ENCODE measurements around the gene SPOCK1.

Gene SPOCK1

DNA sequence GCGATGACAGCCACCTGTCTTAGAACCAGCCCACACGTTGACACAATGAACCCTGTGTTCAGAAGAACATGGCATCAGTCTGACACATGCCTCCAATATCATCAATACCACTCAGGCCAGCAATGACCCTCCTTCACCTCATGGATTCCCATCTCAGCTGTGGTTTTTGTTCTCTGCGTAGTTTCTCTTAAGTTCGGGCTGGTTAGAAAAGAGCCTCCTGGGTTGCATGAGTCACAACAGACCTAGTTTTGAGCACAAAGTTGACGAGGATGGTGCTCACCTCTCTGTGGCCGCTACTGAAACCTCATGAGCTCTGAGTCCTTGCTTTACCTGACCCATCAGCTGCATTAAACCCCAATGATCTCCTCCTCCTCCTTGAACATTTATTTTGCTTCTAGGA lies 299.9 kb downstream of the SPOCK1 start:
- ChIA-PET POLR2A (no interaction called here), CTCF (no interaction called here)
- DNase-seq, result no peak
- Histone ChIP-seq H3K27ac (ENCODE audit: insufficient read depth in 1 of 2, low read depth in 1 of 2, low read length in 2 of 2, poor library complexity in 1 of 2, severe bottlenecking in 2 of 2) (no peak overlapping the region), H3K27me3 (replicated peaks in 2 of 5; ENCODE audit: control insufficient read depth in 4 of 5, insufficient read depth in 5 of 5, low read length in 4 of 5) (peaks cover 0 to 3% (median 0%) of the 10 kb centered on the region in 5 experiments), H3K9me3 (ENCODE audit: control extremely low read depth in 1 of 5, control insufficient read depth in 4 of 5, insufficient read depth in 2 of 5, low read depth in 1 of 5, low read length in 4 of 5) (no peaks in the 10 kb centered on the region), H3K4me1 (ENCODE audit: control extremely low read depth in 1 of 4, control insufficient read depth in 4 of 4, insufficient read depth in 4 of 4, low read length in 3 of 4) (no peaks in the 10 kb centered on the region), H3K36me3 (ENCODE audit: control insufficient read depth in 4 of 4, insufficient read depth in 4 of 4, low read length in 3 of 4) (no peaks in the 10 kb centered on the region), H3K4me3 (ENCODE audit: control insufficient read depth in 1 of 7, extremely low read depth in 1 of 7, insufficient read depth in 4 of 7, low read depth in 2 of 7, low read length in 6 of 7) (no peak overlapping the region)
- 99% methylated on average over 6 of the region's 6 CpGs for WGBS (ENCODE audit: insufficient coverage)

DNA sequence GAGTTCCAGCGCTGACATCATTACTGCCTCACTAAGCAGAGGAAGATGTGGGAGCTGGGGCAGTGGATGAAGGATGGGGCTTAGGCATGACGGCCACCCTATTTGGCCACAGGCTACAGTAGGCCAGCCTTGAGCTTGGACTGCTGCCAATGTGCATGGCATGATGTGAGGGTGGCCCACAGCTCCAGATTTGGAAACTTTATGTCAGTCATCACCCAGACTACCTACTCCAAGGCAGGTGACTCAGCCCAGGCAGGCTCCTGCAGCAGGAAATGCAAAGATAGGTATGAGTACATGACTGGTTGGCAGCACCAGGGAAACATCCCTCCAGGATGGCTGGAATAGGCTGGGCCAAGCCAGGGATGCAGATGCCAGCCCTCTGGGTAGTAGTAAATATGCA lies 303.6 kb downstream of the SPOCK1 start:
- ChIA-PET CTCF (interaction anchor here (0.7 kb wide), 1 partner anchor 15 kb away, joined by 3 read pairs; no protein-coding TSS in a partner anchor), POLR2A (no interaction called here)
- 100% methylated on average over 1 of the region's 2 CpGs for WGBS (ENCODE audit: insufficient coverage)

DNA sequence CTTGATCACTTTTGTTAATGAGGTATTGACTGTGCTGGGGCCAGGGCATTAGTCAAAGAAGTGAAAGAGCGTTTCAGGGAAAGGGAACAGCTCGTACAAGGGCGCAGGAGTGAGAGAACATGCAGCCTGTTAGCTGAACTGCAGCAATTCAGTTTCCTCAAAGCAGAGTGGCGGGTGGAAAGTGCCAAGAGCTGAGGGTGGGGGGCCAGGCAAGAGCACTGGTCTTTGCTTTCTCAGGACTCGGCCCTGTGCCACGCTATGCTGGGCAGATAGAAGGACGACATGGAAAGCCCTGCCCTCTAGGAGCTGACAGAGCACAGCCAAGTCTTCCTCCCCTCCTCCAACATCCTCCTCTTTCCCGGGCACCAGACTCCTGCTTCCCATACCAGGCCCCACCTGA lies 304.8 kb downstream of the SPOCK1 start:
- Histone ChIP-seq H3K27ac (ENCODE audit: insufficient read depth in 1 of 2, low read depth in 1 of 2, low read length in 2 of 2, poor library complexity in 1 of 2, severe bottlenecking in 2 of 2) (no peak overlapping the region), H3K4me1 (ENCODE audit: control extremely low read depth in 1 of 4, control insufficient read depth in 4 of 4, insufficient read depth in 4 of 4, low read length in 3 of 4) (no peaks in the 10 kb centered on the region), H3K4me3 (ENCODE audit: control insufficient read depth in 1 of 7, extremely low read depth in 1 of 7, insufficient read depth in 4 of 7, low read depth in 2 of 7, low read length in 6 of 7) (no peak overlapping the region), H3K27me3 (replicated peaks in 2 of 5; ENCODE audit: control insufficient read depth in 4 of 5, insufficient read depth in 5 of 5, low read length in 4 of 5) (peaks cover 0 to 3% (median 0%) of the 10 kb centered on the region in 5 experiments), H3K36me3 (ENCODE audit: control insufficient read depth in 4 of 4, insufficient read depth in 4 of 4, low read length in 3 of 4) (no peaks in the 10 kb centered on the region), H3K9me3 (ENCODE audit: control extremely low read depth in 1 of 5, control insufficient read depth in 4 of 5, insufficient read depth in 2 of 5, low read depth in 1 of 5, low read length in 4 of 5) (no peaks in the 10 kb centered on the region)
- POLR2A ChIA-PET, result no interaction called here
- CTCF ChIA-PET, result no interaction called here
- DNase-seq, result no peak
- 83% methylated on average over 7 of the region's 8 CpGs for WGBS (ENCODE audit: insufficient coverage)

More for the DNA sequence above, 303.6 kb downstream of the SPOCK1 start:
- Histone ChIP-seq H3K27ac (ENCODE audit: insufficient read depth in 1 of 2, low read depth in 1 of 2, low read length in 2 of 2, poor library complexity in 1 of 2, severe bottlenecking in 2 of 2) (no peak overlapping the region), H3K27me3 (replicated peaks in 2 of 5; ENCODE audit: control insufficient read depth in 4 of 5, insufficient read depth in 5 of 5, low read length in 4 of 5) (peaks cover 0 to 3% (median 0%) of the 10 kb centered on the region in 5 experiments), H3K9me3 (ENCODE audit: control extremely low read depth in 1 of 5, control insufficient read depth in 4 of 5, insufficient read depth in 2 of 5, low read depth in 1 of 5, low read length in 4 of 5) (no peaks in the 10 kb centered on the region), H3K36me3 (ENCODE audit: control insufficient read depth in 4 of 4, insufficient read depth in 4 of 4, low read length in 3 of 4) (no peaks in the 10 kb centered on the region), H3K4me1 (ENCODE audit: control extremely low read depth in 1 of 4, control insufficient read depth in 4 of 4, insufficient read depth in 4 of 4, low read length in 3 of 4) (no peaks in the 10 kb centered on the region), H3K4me3 (ENCODE audit: control insufficient read depth in 1 of 7, extremely low read depth in 1 of 7, insufficient read depth in 4 of 7, low read depth in 2 of 7, low read length in 6 of 7) (no peak overlapping the region)
- DNase-seq, result no peak

DNA sequence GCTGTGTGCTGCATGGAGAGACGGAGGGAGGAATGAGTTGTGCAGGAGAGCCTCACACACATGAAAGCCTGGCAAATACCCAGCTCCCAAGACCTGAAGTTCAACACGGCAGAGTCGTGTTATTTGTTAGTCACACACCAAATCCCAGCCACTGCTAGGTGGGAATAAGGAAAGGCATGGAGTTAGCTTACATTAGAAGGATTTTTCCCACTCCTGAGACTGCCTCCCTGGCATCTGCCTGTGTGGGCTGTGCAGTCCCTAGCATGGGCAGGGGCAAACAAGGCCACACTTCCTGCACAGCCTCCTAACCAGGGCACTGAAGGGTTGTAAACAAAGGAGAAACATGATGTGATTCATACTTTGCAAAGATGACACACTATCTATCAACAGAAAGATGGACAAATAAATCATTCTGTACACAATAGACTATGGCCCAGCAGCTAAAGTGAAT lies 306.8 kb downstream of the SPOCK1 start:
- no CpG with 5 or more reads among the region's 3 CpGs for WGBS (ENCODE audit: insufficient coverage)
- Histone ChIP-seq H3K4me3 (ENCODE audit: control insufficient read depth in 1 of 7, extremely low read depth in 1 of 7, insufficient read depth in 4 of 7, low read depth in 2 of 7, low read length in 6 of 7) (no peak overlapping the region), H3K36me3 (ENCODE audit: control insufficient read depth in 4 of 4, insufficient read depth in 4 of 4, low read length in 3 of 4) (no peaks in the 10 kb centered on the region), H3K27ac (ENCODE audit: insufficient read depth in 1 of 2, low read depth in 1 of 2, low read length in 2 of 2, poor library complexity in 1 of 2, severe bottlenecking in 2 of 2) (no peak overlapping the region), H3K4me1 (ENCODE audit: control extremely low read depth in 1 of 4, control insufficient read depth in 4 of 4, insufficient read depth in 4 of 4, low read length in 3 of 4) (no peaks in the 10 kb centered on the region), H3K9me3 (ENCODE audit: control extremely low read depth in 1 of 5, control insufficient read depth in 4 of 5, insufficient read depth in 2 of 5, low read depth in 1 of 5, low read length in 4 of 5) (no peaks in the 10 kb centered on the region), H3K27me3 (replicated peaks in 2 of 5; ENCODE audit: control insufficient read depth in 4 of 5, insufficient read depth in 5 of 5, low read length in 4 of 5) (peaks cover 0 to 3% (median 0%) of the 10 kb centered on the region in 5 experiments)
- CTCF ChIA-PET, result interaction anchor here (0.7 kb wide), 1 partner anchor 14 kb away, joined by 3 read pairs; no protein-coding TSS in a partner anchor
- POLR2A ChIA-PET, result no interaction called here
- no peak for DNase-seq

DNA sequence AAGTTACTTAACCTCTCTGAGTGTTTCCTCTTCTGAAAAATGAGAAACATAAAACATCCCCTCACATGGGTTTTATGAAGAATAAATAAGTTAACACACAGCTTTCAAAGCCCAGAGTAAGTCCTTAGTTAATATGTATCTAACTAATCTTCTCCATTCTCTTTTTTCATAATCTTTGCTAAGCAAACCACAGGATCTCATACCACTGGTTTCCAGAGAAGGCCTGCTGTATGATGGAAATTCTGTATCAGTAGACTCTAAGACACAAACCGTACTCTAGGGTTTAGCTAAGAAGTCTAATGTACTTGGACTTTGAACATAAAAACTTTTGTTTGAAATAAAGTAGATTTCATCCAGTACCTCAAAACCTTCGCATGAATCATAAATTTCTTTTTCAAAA lies 307.9 kb downstream of the SPOCK1 start:
- CTCF ChIA-PET, result no interaction called here
- Histone ChIP-seq H3K4me1 (ENCODE audit: control extremely low read depth in 1 of 4, control insufficient read depth in 4 of 4, insufficient read depth in 4 of 4, low read length in 3 of 4) (no peaks in the 10 kb centered on the region), H3K27ac (ENCODE audit: insufficient read depth in 1 of 2, low read depth in 1 of 2, low read length in 2 of 2, poor library complexity in 1 of 2, severe bottlenecking in 2 of 2) (no peak overlapping the region), H3K36me3 (ENCODE audit: control insufficient read depth in 4 of 4, insufficient read depth in 4 of 4, low read length in 3 of 4) (no peaks in the 10 kb centered on the region), H3K4me3 (ENCODE audit: control insufficient read depth in 1 of 7, extremely low read depth in 1 of 7, insufficient read depth in 4 of 7, low read depth in 2 of 7, low read length in 6 of 7) (no peak overlapping the region), H3K27me3 (replicated peaks in 2 of 5; ENCODE audit: control insufficient read depth in 4 of 5, insufficient read depth in 5 of 5, low read length in 4 of 5) (peaks cover 0 to 1% (median 0%) of the 10 kb centered on the region in 5 experiments), H3K9me3 (ENCODE audit: control extremely low read depth in 1 of 5, control insufficient read depth in 4 of 5, insufficient read depth in 2 of 5, low read depth in 1 of 5, low read length in 4 of 5) (peaks cover 0 to 2% (median 0%) of the 10 kb centered on the region in 5 experiments)
- POLR2A ChIA-PET, result no interaction called here
- no peak for DNase-seq
- WGBS (ENCODE audit: insufficient coverage), result no CpG with 5 or more reads among the region's 2 CpGs

DNA sequence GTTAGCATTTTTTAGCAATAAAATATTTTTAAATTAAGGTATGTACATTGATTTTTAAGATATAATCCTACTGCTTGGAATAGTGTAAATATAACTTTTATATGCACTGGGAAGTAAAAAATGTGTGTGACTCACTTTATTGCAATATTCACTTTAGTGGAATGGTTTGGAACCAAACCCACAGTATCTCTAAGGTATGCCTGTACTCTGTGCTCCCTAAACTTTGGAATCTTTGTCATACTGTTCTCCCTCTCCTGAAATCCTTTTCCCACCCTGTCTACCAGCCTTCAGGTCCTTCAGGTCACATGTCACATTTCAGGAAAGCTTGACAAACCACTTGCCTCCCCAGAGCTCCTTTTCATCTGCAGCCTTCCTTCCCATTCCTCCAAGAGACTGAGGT lies 308.7 kb downstream of the SPOCK1 start:
- Histone ChIP-seq H3K27ac (ENCODE audit: insufficient read depth in 1 of 2, low read depth in 1 of 2, low read length in 2 of 2, poor library complexity in 1 of 2, severe bottlenecking in 2 of 2) (no peak overlapping the region), H3K4me3 (ENCODE audit: control insufficient read depth in 1 of 7, extremely low read depth in 1 of 7, insufficient read depth in 4 of 7, low read depth in 2 of 7, low read length in 6 of 7) (no peak overlapping the region), H3K27me3 (replicated peaks in 2 of 5; ENCODE audit: control insufficient read depth in 4 of 5, insufficient read depth in 5 of 5, low read length in 4 of 5) (peaks cover 0 to 2% (median 0%) of the 10 kb centered on the region in 5 experiments), H3K36me3 (ENCODE audit: control insufficient read depth in 4 of 4, insufficient read depth in 4 of 4, low read length in 3 of 4) (no peaks in the 10 kb centered on the region), H3K4me1 (ENCODE audit: control extremely low read depth in 1 of 4, control insufficient read depth in 4 of 4, insufficient read depth in 4 of 4, low read length in 3 of 4) (no peaks in the 10 kb centered on the region), H3K9me3 (ENCODE audit: control extremely low read depth in 1 of 5, control insufficient read depth in 4 of 5, insufficient read depth in 2 of 5, low read depth in 1 of 5, low read length in 4 of 5) (peaks cover 0 to 2% (median 0%) of the 10 kb centered on the region in 5 experiments)
- no peak for DNase-seq
- CTCF ChIA-PET, result no interaction called here
- POLR2A ChIA-PET, result no interaction called here

DNA sequence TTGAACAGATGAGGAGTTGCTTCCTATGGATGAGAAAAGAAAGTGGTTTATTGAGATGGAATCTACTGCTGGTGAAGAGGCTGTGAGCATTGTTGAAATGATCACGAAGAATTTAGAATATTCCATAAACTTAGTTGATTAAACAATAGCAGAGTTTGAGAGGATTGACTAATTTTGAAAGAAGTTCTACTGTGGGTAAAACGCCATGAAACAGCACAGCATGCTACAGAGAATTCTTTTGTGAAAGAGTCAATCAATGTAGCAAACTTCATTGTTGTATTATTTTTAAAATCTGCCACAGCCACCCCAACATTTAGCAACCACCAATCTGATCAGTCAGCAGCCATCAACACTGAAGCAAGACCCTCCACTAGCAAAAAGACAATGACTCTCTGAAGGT lies 309.1 kb downstream of the SPOCK1 start:
- ChIA-PET POLR2A (no interaction called here), CTCF (no interaction called here)
- no CpG with 5 or more reads among the region's 2 CpGs for WGBS (ENCODE audit: insufficient coverage)
- Histone ChIP-seq H3K27me3 (replicated peaks in 2 of 5; ENCODE audit: control insufficient read depth in 4 of 5, insufficient read depth in 5 of 5, low read length in 4 of 5) (peaks cover 0 to 2% (median 0%) of the 10 kb centered on the region in 5 experiments), H3K4me1 (ENCODE audit: control extremely low read depth in 1 of 4, control insufficient read depth in 4 of 4, insufficient read depth in 4 of 4, low read length in 3 of 4) (no peaks in the 10 kb centered on the region), H3K4me3 (ENCODE audit: control insufficient read depth in 1 of 7, extremely low read depth in 1 of 7, insufficient read depth in 4 of 7, low read depth in 2 of 7, low read length in 6 of 7) (no peak overlapping the region), H3K27ac (ENCODE audit: insufficient read depth in 1 of 2, low read depth in 1 of 2, low read length in 2 of 2, poor library complexity in 1 of 2, severe bottlenecking in 2 of 2) (no peak overlapping the region), H3K9me3 (ENCODE audit: control extremely low read depth in 1 of 5, control insufficient read depth in 4 of 5, insufficient read depth in 2 of 5, low read depth in 1 of 5, low read length in 4 of 5) (peaks cover 0 to 2% (median 0%) of the 10 kb centered on the region in 5 experiments), H3K36me3 (ENCODE audit: control insufficient read depth in 4 of 4, insufficient read depth in 4 of 4, low read length in 3 of 4) (no peaks in the 10 kb centered on the region)
- DNase-seq, result no peak
